Stimulated activated CD4-positive, alpha-beta T cell treated with anti-CD3 and anti-CD28 coated beads, Interleukin-12 subunit alpha, Interleukin-12 subunit beta, amount 100 ng/mL, for 48 hours (primary cell): ENCODE measurements around the gene LSM4.

Source experiments
- DNase-seq, 3 donors: peaks; one replicate each; pipeline ENCODE4 v3.0.0-alpha.2; 2020; ENCODE audit warnings: low read depth in 2 of 3, low spot score in 1 of 3

LSM4 gene

DNA sequence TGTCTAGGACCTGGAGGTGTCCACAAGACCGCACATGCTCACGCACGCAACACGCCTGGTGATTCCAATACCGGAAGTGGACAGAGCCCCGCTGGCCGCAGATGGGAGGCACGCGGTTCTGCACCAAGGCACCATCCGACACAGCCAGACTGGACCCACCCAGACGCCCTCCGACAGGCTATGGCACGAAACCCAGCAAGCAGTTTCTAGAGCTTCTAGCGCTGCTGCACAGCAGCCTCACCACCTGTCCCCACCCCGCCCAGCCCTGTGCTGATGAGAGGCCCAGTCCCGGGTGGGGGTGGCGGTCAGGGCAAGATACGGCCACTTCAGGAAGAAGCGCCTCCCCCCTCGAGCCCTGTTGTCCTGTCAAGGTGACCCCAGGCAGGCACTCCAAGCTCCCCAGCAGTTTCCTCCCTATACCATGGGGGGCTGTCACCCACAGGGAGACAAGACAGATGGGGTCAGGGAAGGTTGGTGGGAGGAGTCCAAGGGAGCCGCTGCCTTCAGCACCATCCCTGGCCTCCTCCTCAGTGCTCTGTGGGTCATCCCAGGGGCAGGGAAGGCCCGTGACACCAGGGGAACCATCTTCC is 11.3 kb downstream of the LSM4 start:
- no peak for DNase-seq

- no peak for DNase-seq
These were observed 11.9 kb downstream of the LSM4 start for GRCh38 chr19:18310966-18311365.

- DNase-seq, result no peak
These were observed 12.6 kb downstream of the LSM4 start for GRCh38 chr19:18310118-18310909.

- no peak for DNase-seq
These were observed 13.3 kb downstream of the LSM4 start for GRCh38 chr19:18309525-18310064.

DNA sequence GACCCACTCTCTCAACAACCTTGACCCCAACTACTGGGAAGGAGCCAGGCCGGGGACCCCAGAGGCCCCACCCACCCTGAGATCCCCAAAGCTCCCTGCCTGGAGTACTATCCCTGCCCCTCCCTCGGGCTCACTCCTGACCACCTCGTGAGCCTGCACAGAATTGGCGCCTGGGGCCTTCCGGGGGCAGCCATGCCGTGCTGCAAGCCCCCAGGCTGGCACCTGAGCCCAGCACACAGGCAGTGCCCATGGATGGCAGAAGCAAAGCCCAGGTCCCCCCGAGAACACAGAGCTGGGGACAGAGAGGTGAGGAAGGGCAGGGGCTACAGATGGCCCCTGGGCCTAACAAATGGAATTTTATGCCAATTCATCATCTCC is 13.9 kb downstream of the LSM4 start:
- DNase-seq, result no peak

GRCh38 chr19:18308051-18308947 is 14.6 kb downstream of the LSM4 start:
- no peak for DNase-seq

GRCh38 chr19:18307271-18307681 is 15.6 kb downstream of the LSM4 start:
- DNase-seq, result no peak

- no peak for DNase-seq
These were observed 16.0 kb downstream of the LSM4 start for GRCh38 chr19:18306888-18307260.

GRCh38 chr19:18306209-18306887 is 16.5 kb downstream of the LSM4 start:
- no peak for DNase-seq

DNA sequence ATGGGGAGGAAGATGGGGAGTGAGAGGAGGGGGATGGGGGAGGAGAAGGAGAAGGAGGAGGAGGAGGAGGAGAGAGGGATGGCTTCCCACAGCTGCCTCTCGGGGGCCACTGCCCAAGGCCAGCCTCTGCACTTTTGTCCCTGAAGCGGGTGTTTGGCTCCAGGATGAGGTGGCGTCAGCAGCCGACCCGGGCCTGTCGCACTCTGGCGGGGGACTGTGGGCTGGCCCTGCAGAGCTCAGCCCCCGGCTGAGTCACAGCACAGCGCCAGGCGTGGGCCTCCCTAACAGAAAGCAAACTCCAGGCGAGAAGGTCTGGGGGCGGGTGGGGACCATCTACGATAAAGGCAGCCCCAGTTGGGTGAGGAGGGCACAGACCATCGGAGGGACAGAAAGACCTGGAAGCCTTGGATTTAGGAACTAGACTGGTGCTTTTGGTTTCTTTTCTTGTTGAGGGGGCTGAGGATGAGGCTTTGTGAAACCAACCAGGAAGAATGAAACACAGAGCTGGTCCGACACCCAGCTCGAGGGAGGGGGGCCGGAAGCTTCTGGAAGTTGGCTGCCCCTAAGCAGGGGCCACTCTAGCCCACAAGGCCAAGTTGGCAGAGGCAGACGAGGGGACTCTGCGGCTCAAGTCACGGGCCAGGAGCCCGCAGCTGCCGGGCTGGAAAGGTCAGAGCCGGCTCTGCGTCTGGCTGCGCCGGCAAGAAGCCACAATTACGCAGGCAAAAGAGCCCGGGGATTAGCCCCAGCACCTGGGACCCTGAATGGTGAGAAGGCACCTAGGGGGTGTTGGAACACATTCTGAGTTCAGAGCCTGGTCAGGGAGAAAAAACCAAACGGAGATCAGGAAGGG is 18.2 kb downstream of the LSM4 start:
- DNase-seq, result peak; percentile 74 to 79 (median 78)

GRCh38 chr19:18304208-18304457 is 18.7 kb downstream of the LSM4 start:
- DNase-seq, result no peak

DNA sequence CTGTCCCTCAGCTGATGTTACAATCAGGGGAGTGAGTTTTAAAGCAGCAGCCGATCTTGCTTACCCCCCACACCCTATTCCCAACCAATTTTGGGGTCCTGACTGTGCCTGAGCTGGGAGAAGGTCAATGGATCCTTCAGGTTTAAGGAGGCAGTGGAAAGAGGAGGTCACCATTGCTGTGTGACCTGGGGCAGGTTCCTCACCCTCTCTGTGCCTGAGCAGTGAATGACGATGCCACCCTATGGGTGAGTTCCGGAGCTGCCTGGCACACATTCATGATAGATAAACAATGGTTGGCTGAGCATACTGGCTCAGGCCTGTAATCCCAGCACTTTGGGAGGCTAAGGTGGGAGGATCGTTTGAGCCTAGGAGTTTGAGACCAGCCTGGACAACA is 21.2 kb downstream of the LSM4 start:
- DNase-seq, result no peak

GRCh38 chr19:18300930-18301717 is 21.8 kb downstream of the LSM4 start:
- no peak for DNase-seq

DNA sequence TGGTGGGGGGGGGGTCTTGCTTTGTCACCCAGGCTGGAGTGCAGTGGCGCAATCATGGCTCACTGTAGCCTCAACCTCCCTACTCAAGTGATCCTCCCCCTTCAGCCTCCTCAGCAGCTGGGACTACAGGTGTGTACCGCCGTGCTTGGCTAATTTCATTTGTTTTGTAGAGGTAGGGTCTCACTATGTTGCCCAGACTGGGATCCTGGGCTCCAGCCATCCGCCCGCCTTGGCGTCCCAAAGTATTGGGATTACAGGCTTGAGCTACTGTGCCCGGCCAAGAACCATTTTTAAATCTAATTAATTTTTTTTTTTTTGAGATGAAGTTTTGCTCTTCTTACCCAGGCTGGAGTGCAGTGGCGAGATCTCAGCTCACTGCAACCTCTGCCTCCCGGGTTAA is 23.2 kb downstream of the LSM4 start:
- no peak for DNase-seq

- no peak for DNase-seq
These were observed 24.3 kb downstream of the LSM4 start for GRCh38 chr19:18298601-18299000.

DNA sequence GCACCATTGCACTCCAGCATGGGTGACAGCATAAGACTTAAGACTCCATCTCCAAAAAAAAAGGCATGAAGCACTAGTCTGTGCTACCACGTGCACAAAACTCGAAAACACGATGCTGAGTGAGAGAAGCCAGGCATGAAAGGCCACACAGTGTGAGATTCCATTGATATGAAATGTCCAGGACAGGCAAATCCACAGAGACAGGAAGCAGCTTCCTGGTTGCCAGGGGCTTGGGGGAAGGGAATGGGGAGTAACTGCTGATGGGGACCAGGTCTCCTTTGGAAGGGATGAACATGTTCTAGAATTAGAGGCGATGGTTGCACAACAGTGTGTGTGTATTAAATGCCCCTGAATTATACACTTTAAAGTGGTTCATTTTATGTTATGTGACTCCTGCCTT is 25.6 kb downstream of the LSM4 start:
- DNase-seq, result no peak

DNA sequence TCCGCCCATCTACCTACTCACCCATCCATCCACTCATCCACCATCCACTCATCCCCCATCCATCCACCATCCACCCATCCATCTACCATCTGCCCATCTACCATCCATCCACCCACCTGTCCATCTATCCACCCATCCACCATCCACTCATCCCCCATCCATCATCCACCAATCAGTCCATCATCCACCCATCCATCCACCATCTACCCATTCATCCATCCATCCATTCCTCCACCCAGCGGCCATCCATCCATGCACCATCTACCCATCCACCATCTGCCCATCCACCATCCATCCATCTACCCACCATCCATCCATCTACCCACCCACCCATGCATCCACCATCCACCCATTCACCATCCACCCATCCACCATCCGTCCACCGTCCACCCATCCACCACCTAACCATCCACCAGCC is 27.8 kb downstream of the LSM4 start:
- no peak for DNase-seq

- DNase-seq, result peak; percentile 78 to 87 (median 85)
These were observed 28.4 kb downstream of the LSM4 start for GRCh38 chr19:18294467-18294864.

- DNase-seq, result no peak
These were observed 29.0 kb downstream of the LSM4 start for GRCh38 chr19:18293642-18294466.
